ENCODE measurements around the gene DENND5B.

The DENND5B gene

GRCh38 chr12:31369712-31370521 lies 221.0 kb downstream of the DENND5B start:
- DNase-seq, result no peak

- DNase-seq, result no peak
Measured at GRCh38 chr12:31368666-31369361, 222.1 kb downstream of the DENND5B start.

- DNase-seq, result no peak
Measured at GRCh38 chr12:31366104-31366621, 224.8 kb downstream of the DENND5B start.

- DNase-seq, result no peak
Measured at GRCh38 chr12:31363831-31364230, 227.1 kb downstream of the DENND5B start.

GRCh38 chr12:31363416-31363809 lies 227.5 kb downstream of the DENND5B start:
- DNase-seq, result no peak

GRCh38 chr12:31362759-31363415 lies 228.0 kb downstream of the DENND5B start:
- no peak for DNase-seq

DNA sequence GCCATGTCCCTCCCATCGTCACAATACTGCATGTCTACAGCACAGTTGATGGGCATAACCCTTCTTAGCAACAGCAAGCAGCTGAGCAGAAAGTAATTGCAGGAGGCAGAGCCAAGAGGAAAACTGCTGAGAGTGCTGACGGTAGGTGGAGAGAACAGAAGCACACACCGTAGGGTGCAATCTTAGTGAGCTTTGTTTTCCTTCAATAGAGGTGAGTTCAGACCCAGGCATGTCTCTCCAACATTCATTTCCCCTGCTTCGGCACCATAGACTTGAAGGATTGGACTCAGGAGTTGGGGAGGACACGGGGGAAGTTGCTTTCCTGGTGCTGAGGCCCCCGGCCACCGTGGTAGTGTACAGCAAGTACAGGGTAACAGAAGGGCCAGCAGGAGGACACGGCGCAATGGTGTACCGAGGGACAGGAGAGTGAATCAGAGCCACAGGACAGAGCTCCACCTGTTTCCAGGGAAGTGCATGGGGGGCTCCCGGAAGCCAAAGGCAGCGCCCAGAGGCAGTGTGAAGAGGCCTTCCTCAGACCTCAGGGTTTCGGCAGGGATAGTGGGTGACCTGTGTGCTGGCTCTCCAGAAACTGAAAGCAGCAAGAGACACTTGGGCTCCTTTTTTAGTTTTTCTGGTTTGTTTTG lies 228.7 kb downstream of the DENND5B start:
- DNase-seq, result no peak

- DNase-seq, result no peak
Measured at GRCh38 chr12:31361730-31362114, 229.2 kb downstream of the DENND5B start.

- DNase-seq, result no peak
Measured at GRCh38 chr12:31355747-31356107, 235.2 kb downstream of the DENND5B start.

- no peak for DNase-seq
Measured at GRCh38 chr12:31353750-31354708, 236.9 kb downstream of the DENND5B start.

DNA sequence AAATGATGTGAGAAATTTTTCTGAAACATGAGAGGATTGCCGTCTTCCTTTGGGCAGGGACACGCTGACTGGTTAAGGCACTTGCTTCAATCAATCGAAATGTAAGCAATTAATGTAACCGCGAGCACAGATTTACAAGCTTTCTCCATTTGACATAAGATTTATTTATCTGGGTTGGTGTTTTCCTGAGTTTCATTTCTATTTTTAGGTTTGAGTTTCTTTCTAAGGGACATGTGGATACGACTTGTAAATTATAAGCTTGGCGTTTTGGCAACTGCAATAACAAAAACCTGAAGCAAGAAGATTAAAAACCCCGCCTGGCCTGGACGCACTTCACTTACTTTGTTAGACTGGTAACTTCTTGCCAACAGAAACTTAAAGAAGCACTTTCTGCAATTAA lies 244.7 kb downstream of the DENND5B start:
- DNase-seq, result no peak

GRCh38 chr12:31343139-31343538 lies 247.8 kb downstream of the DENND5B start:
- DNase-seq, result no peak

GRCh38 chr12:31342286-31342685 lies 248.7 kb downstream of the DENND5B start:
- no peak for DNase-seq

DNA sequence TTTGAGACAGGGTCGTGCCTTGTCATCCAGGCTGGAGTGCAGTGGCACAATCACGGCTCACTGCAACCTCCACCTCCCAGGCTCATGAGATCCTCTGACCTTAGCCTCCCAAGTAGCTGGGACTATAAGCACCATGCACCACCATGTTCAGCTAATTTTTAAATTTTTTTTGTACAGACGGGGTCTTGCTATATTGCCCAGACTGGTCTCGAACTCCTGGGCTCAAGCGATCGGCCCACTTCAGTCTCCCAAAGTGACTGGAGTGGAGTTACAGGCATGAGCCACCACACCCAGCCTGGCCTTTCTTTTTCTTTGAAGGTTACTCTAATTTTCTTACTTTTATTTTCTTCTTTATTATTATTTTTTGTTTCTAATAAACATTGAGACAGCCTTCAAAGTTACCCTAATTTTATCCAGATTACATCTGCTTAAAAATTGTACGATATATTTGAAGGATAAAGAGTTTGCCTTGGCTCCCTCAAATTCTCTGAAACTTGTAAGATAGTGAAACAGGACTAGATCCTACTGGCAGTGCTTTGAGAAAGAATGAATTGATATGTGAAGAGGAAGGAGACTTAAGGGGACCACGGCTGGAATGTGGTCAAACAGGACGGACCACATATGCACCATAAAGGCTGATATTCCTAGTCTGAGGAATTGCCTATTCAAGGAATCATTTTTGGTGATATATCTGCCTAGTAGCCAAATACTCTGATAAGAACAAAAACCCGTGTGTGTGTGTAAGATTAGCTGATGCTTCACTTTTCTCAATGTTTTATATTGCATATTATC lies 250.9 kb downstream of the DENND5B start:
- DNase-seq, result no peak

DNA sequence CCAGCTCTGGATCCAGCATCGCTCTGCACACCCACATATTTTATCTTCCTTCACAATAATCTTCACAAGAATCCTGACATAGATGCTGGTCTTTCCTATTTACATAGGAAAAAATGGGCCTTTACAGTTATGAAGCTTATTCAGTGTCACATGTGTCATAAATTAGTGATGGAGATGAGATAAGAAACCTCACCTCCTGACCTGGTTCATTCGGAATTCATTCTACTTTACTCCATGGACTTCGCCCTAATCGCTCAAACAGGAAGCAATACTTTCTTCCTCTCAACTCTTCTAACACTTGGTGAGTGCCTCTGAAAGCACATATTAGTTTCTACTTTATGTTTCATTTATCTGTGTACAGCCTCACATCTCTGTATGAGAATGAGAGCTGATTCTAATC lies 253.0 kb downstream of the DENND5B start:
- no peak for DNase-seq

Measured in activated naive CD4-positive, alpha-beta T cell treated with anti-CD3 and anti-CD28 coated beads, Interleukin-2, amount 50 U/mL, for 16 hours (primary cell).